ENCODE results near the gene TP53I3.
"Not testable (repeated sequence)": the region's sequence is repeated elsewhere in the genome, so short reads cannot be mapped to it uniquely, and the experiment has no call there.

TP53I3 gene

DNA sequence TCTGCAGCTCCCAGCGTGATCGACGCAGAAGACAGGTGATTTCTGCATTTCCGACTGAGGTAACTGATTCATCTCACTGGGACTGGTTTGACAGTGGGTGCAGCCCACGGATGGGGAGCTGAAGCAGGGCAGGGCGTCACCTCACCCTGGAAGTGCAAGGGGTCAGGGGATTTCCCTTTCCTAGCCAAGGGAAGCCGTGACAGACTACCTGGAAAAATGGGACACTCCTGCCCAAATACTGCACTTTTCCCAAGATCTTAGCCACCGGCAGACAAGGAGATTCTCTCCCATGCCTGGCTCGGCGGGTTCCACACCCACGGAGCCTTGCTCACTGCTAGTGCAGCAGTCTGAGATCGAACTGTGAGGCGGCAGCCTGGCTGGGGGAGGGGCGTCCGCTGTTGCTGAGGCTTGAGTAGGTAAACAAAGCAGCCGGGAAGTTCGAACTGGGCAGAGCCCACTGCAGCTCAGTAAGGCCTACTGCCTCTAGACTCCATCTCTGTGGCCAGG, 10.6 kb upstream of the TP53I3 start:
- DNase-seq, result not testable (repeated sequence)

DNA sequence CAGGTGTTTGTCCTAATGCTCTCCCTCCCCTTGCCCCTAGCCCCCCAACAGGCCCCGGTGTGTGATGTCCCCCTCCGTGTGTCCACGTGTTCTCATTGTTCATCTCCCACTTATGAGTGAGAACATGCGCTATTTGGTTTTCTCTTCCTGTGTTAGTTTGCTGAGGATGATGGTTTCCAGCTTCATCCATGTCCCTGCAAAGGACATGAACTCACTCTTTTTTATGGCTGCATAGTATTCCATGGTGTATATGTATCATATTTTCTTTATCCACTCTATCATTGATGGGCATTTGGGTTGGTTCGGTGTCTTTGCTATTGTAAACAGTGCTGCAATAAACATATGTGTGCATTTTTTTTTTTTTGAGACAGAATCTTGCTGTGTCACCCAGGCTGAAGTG, 8.6 kb upstream of the TP53I3 start:
- not testable (repeated sequence) for DNase-seq

DNA sequence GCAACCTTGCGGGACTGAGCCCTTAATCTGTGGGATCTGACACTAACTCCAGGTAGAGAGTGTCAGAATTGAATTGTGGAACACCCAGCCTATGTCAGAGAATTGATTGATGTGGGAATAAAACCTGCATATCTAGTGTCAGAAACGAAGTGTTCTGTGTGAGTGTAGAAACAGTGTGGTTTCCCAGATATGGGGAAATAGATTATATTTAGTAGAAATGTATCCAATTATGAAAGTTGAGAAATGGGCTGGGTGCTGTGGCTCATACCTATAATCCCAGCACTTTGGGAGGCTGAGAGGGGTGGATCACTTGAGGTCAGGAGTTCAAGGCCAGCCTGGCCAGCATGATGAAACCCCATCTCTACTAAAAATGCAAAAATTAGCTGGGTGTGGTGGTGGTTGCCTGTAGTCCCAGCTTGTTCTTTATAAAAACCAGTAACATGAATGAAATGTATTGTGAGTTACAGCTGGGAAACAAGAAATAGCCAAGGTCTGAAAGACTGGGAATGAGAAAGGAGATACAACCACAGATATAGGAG, 4.3 kb upstream of the TP53I3 start:
- no peak for DNase-seq

DNA sequence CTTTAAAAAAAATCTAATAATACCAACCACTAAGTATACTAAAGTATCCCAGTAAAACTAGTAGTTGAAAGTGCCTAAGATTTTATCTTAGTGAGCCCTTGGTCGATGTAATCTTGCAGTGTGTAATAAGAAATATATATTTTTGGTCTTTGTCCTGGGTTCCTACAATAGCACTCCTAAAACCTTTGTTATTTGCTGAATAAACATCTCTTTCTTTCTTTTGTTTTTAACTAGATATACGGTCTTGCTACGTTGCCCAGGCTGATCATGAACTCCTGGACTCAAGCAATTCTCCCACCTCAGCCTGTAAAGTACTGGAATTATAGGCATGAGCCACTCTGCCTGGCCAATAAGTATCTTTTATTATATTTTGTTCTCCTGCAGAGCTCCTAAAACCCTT, 2.4 kb upstream of the TP53I3 start:
- DNase-seq, result no peak

DNA sequence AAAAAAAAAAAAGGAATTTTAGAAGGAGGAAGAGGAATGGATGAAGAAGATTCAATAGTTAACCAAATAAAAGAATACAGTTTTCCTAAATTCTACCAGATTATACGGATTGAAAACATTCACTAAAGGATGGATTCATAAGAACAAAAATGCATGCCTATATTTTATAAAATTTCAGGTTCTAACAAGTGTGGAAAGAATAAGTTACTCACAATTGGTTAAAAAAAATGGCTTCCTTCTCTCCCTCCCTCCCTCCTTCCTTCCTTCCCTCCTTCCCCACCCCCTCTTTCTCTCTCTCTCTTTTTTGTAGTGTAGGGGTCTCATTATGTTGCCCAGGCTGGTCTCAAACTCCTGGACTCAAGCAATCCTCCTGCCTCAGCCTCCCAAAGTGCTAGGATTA, 1.6 kb upstream of the TP53I3 start:
- DNase-seq, result no peak

DNA sequence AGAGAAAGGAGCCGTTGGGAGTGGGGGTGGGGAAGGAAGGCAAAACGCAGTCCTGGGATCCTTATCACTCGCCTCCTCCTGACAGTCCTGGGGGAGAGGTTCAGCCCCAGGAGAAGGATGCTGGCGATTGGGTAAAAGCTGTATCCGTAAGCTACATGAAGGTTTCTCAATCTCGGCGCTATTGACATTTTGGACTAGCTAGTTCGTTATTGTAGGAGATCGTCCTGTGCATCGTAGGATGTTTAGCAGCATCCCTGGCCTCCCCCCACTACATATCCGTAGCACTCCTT, 511 bp upstream of the TP53I3 start:
- DNase-seq, result no peak

DNA sequence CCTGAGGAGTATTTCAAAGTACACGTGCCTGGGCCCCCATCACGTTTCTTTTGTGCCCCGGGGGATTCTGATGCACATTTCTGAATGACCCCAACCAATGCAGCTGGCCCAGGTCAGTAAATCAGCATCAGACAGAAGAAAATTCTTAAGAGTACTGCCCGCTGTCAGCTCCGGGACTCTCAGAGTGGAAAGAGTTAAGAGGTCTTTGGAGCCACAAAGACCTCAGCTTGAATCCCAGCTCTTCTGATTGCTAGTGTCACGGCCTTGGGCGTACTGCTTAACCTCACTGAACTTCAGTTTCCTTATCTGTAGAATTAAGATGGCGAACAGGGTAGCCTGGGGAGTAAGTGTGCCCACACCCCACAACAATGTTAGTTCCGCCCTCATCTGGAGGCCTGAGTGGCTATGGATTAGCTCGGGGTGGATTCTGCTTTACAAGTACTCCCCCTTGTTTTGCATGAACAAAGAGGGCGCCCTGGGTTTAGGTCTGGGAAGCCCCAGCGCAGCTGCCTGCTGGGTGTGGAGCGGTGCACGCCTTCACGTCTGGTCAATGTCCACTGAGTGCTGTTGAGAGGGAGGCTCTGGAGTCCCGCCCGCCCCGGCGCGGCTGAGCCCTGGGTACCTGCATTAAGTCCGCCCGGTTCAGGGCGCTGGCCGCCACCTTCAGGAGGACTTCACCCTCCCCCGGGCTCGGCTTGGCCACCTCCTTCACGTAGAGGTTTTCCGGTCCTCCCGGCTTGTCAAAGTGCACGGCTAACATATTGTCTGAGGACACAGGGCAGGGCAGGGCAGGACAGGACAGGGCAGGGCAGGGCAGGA, 858 bp downstream of the TP53I3 start:
- no peak for DNase-seq

DNA sequence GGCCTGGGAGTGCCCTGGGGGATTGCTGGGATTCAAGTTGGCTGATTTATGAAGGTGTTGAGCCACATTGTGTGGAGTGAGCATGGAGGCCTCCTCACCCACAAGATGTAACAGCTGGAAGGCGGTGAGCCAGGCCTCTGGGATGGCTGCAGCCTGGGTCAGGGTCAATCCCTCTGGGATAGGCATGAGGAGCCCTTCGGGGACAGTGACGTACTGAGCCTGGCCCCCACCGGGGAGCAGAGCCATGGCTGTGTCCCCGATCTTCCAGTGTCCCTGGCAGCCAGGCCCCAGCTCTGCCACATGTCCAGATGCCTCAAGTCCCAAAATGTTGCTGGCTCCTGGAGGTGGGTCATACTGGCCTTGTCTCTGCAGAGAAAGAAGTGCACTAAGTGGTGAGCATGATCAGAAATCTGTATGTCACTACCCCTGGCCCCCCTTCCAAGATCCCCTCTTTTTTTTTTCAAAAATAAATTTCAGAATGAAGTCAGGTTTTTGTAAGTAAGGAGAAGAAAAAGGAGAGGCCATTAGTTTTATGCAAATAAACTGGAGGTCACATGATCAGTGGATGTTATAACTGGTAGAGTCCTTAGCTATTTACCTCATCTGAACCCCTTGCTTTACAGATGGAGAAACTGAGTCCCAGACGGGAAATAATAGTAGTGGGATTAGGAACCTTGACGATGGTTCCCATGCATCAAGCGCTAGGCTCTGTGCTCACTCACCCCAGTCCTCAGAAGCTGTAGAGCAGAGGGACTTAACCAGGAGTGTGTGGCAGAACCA, 1.7 kb downstream of the TP53I3 start:
- DNase-seq, result no peak

DNA sequence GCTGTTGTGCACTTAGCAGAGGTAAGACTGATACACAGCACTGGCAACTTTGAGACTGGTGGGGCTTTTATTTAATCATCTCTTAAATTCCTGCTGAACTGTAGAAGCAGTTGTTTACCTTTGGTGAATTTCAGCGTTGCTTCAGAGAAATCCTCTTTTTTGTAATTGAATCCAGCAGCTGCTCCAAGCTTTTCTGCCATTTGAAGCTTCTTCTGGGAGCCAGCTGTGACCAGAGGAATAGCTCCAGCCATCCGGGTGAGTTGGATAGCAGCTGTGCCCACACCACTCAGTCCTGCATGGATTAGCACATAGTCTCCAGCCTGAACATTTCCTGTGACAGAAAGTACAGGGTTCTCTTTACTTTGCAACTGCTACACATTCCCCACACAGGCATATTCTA, 3.9 kb downstream of the TP53I3 start:
- no peak for DNase-seq

DNA sequence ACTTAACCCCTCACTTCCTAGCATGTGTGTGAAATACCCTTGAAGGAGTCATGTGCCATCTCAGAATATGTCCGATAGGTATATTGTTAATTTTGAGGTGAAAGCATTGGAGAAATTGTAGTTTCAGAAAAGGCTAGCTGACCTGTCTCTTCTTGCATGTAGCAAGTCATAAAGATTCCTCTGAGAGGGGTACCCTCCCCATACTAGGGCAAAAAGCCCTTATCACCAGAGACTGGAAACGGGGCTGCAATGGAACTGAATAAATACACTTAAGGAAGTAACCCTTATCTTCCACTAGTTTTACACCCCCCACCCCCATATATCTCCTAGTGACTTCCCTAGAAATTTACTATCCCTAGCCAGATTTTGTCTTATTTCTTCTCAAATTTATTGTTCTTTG, 6.8 kb downstream of the TP53I3 start:
- DNase-seq, result no peak

DNA sequence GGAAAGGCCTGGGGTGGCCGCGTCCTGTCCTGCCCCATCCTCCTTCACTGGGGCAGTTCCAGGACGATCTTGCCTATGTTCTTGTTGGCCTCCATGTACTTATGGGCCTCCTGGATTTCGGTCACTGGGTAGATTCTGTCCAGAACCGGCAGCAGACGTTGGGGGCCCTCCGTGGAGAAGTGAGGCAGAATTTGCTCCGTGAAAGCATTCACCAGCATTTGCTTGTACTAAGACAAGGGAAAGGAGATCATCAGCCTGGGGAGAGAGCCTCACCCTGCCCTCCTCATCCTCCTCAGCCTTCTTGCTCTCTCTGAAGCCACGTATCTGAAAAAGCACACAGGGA, 7.1 kb downstream of the TP53I3 start:
- no peak for DNase-seq

DNA sequence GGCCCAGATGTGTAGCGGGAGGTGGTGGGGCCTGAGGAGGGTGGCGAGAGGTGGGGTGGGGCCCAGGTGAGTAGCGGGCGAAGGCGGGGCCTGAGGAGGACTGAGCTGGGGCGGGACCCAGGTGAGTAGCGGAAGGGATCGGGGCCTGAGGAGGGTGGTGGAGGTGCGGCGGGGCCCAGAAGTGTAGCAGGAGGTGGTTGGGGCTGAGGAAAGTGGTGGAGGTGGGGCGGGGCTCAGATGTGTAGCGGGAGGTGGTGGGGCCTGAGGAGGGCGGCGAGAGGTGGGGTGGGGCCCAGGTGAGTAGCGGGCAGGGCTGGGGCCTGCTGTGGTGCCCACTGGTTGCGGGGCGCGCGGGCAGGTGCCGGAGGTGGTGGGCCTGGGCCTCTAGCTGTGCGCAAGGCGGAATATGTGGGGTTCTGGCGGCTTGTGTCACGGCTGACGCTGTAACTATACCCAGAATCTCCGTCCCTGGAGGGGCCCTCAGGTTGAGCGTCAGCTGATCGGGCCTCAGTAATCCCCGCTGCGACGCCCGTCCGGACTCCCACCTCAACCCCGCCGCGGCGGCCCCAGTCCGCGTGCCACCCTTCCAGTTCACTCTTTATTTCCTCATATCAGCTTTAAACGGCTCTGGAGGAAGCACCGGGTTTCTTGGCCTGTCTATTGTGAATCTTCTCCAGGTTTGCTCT, 7.6 kb downstream of the TP53I3 start:
- DNase-seq, result no peak

DNA sequence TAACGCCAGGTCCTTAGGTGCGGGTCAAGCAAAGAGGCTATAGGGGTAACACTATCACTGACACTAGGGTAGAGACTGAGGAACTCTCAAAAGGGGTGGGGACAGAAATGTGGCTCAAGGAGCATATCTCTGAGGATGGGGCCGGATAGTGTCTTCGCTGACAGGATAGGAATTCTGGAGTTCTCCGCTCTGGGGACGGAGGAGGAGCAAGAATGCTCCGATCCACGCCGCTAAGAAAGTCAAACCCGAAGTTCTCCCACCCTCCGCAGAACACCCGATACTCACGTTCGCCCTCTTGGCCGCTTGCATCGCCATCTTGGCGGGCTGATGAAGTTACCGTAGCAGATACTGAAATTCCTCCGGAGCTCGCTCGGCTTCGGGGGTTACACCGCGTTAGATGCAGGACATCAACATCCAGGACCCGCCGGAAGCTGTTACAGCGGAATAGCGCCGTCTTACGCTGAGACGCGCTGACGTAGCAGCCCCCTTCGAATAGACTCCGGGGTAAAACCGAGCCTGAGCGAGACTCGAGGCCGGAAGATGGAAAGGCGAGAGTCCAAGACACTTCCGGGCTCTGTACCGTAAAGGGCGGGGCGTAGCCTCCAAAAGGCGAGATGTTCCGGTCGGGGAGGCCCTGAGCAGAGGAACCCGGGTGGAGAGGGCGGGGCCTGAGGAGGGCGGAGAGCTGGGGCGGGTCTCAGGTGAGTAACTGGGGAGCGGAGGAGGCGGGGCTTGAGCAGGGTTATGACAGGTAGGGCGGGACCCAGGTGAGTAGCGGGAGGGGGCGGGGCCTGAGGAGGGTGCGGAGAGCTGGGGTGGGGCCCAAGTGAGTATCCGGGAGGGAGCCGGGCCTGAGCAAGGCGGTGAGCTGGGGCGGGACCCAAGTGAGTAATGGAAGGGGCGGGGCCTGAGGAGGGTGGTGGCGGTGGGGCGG, 8.5 kb downstream of the TP53I3 start, which contains the start of gene SF3B6:
Gene SF3B6, minus strand, starts transcription at position 412 of the 934 bp plus-strand sequence. Its CDS starts 97 bp downstream, at position 315.
- peak; percentile 99 for DNase-seq

DNA sequence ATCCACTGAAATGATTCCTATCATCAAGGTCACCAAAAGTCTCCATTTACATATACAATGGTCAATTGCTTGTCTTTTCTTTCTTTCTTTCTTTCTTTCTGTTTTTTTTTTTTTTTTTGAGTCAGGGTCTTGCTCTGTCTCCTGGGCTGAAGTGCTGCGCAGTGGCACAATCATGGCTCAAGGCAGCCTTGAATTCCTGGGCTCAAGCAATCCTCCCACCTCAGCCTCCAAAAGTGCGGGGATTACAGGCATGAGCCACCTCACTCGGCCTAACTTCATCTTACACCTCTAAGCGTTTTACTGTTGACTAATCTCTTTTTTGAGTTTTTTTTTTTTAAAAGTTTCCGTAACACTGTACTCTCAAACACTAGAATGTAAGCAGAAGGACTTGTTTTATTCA, 9.4 kb downstream of the TP53I3 start:
- DNase-seq, result no peak

DNA sequence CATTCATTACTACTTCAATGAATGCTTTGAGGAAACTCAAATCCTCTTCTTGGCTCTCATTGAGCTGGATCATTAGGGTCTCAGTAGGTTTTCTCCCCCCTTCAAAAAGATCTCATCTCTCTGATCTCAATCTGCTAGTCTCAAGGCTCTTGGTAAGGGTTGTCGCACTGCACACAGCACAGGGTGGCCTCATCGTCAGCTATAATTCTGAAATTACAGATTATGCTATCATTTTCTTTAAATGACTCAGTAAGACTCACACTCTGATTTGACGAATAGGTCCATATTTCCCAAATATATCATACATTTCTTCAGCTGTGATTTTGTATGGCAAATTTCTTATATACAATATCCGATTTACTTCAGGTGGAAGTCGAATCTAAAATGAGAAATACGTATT, 10.8 kb downstream of the TP53I3 start:
- no peak for DNase-seq

DNA sequence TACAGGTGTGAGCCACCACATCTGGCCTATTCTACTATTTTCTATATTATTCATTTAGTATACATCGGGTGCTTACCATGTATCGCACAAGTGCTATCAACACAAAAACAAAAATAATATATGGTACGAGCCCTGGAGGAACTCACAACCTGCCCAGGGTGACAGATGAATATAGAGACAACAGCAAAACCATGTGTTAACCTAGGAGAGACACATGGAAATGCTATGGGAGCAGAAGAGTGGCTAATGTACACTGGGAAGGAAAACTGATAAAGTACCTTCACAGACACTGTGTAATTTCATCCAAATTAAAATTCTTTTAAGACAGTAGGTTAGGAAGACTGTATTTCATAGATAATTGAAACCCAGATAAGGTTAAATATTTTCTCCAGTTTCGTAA, 12.4 kb downstream of the TP53I3 start:
- no peak for DNase-seq

DNA sequence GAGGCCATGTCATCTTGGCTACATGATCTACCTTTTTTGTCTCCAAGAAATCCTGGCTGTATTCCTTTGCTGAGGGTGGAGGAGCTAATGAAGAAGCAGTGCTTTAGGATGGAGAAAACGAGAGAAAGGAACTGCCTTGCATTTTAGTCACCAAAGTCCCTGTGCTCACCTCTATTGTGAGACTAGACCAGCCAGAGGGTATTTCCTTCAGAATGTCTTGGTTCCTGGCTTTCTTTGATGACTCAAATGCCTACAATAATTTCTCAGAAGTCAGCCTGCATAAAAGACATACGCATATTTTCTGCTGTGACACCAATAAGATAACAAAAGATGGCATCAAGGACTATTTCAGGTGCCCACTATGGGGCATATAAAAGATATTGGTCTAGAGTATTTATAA, 19.3 kb downstream of the TP53I3 start:
- no peak for DNase-seq

DNA sequence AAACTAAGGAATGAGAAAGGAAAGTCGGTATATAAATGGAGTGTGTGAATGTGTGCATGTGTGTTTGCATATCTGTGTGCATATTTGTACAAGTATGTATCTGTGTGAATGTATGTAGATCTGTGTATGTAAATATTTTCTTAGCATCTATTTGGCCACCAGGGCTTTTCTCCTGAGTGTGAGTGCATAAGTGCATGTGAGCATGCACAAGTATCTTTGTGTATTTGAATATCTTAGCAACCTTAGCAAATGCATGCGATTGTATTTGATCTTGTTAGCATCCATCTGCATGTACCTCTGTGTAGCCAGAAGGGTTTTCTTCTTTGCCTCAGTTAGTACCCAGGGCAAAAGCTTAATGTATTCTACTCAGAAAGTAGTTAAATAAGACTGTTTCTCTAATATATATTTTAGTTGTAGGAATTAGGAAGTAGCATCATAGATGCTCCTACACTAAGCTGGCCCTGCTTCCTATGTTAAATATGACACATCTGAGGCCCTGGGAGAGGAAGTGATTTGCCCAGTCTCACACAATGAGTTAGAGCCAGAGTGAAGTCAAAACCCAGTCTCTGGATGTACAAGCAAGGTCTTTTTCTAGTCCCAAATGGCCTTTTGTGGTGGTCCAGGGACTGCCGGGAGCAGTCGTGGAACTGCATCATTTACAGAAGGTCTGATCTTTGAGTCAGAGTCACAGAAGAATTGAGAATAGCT, 25.9 kb downstream of the TP53I3 start:
- no peak for DNase-seq

DNA sequence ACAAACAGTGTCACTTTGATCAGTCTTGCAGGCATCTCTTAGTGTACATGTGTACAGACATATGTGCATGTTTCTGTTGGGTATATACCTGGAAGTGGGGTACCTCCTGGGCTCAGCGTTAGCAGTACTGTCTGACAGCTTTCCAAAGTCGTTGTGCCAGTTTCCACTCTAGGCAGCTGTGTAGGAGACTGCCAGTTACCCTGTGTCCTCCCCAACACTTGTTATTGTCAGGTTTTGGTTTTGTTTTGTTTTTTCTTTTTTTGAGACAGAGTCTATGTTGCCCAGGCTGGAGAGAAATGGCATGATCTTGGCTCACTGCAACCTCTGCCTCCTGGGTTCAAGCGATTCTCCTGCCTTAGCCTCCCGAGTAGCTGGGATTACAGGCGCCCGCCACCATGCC, 28.9 kb downstream of the TP53I3 start:
- DNase-seq, result no peak

DNA sequence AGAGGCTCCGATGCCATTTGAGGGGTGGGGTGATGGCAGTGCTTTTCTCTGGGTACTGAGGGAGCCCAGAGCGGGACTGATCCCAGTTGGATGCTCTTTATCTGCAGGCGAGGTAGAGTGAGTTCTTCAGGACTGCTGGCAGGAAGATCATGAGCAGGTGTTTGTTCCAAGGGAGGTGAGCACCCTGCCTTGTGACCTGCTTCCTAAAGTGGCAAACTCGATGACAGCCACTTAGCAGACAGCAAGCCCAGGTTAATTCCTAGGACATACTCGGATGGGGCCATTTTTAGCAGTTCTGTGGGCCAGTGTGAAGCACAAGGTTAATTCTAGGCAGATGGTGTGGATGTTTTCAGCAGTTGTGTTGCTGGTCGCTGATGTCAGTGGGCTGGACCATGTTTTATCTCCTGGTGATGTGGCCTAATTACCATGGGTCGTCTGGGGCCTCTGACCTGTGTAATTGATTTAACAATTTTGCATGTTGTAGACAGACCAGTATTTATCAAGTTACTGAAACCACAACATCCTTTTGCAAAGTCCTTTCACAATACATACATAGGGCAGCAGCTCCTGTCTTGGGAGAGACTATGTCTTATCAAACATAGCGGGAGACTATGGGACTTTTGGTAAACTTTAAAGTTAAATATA, 30.1 kb downstream of the TP53I3 start:
- no peak for DNase-seq

DNA sequence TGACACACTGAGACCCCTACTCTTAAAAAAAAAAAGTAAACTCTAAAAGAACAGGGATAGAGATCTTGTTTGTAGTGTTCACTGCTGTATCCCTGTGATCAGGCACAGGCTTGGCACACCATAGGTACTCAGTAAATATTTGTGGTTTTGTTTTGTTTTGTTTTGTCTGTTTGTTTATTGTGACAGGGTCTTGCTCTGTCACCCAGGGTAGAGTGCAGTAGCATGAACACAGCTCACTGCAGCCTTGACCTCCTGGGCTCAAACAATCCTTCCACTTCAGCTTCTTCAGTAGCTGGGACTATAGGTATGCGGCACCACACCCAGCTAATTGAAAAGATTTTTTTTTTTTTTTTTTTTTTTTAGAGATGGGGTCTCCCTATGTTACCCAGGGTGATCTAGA, 31.7 kb downstream of the TP53I3 start:
- no peak for DNase-seq

All from stimulated activated CD4-positive, alpha-beta T cell treated with anti-CD3 and anti-CD28 coated beads, Interleukin-4, amount 100 ng/mL, for 1 hour (primary cell).